K562 (cell line): ENCODE data around the gene ARHGEF38. TPM values are rescaled to one million over a fixed set of nuclear protein-coding genes. Genes with fewer than 3 reads are reported as not detected.

Source experiments
- ATAC-seq: fragments of 200-7000 bp; cut with Tn5 transposase; 3 replicates; pipeline ENCODE4 v1.9.1; 2020; ENCODE audit warnings: moderate library complexity
- BruUV-seq: library from RNA; stranded (reverse); fragments of 400-500 nt; replicated peaks from 2 replicates; lab custom pipeline; 2021; lab: Mats Ljungman, UMichigan
- CTCF ChIA-PET: fragments of 300-600 bp; formaldehyde crosslinking; extraction: SDS; loops from one replicate; lab custom pipeline; 2021; ENCODE audit warnings: low intra/inter-chr PET ratio; lab: Yijun Ruan, JAX
- POLR2A ChIA-PET: fragments of 300-600, 350-650 bp; sonication (Branson Sonifier 250); formaldehyde crosslinking; extraction: SDS; loops from one replicate; lab custom pipeline; 2021; ENCODE audit warnings: antibody characterized with exemption, inconsistent platforms; lab: Yijun Ruan, JAX
- DNase-seq, 4 experiments: peaks; one replicate each; pipeline versions ENCODE4 v3.0.0 to v3.0.0-alpha.2; 2011 to 2018; ENCODE audit warnings: low spot score in 3 of 4, mixed read lengths in 3 of 4; ENCODE audit errors: extremely low read depth in 1 of 4
- FAIRE-seq: peaks from 2 replicates; lab custom pipeline; 2011; peaks lifted over from hg19 to GRCh38; lab: Jason Lieb, UNC
- H2AFZ ChIP-seq: 2 replicates; pipeline ENCODE4 v1.6.0; 2011; ENCODE audit warnings: low read depth, low read length, control low read depth, inconsistent platforms
- H3K27ac ChIP-seq: fragments of 200-600 bp; 3 replicates; pipeline ENCODE4 v1.8.0; 2011; ENCODE audit warnings: low read depth, mild to moderate bottlenecking, control low read depth, inconsistent platforms, low read length, moderate library complexity, mixed read lengths; ENCODE audit errors: extremely low read depth
- H3K27me3 ChIP-seq, 2 experiments: fragments of 300-600 bp in 1 of 2; 2 replicates in 1 of 2; 3 replicates in 1 of 2; pipeline versions ENCODE4 v1.6.0 to v1.8.0; 2011; ENCODE audit warnings: inconsistent platforms in 2 of 2, low read length in 2 of 2, mild to moderate bottlenecking in 1 of 2, mixed read lengths in 1 of 2, moderate library complexity in 1 of 2; ENCODE audit not compliant: control insufficient read depth in 2 of 2, insufficient read depth in 2 of 2
- H3K36me3 ChIP-seq: fragments of 300-600 bp; 3 replicates; pipeline ENCODE4 v1.8.0; 2011; ENCODE audit warnings: mild to moderate bottlenecking, low read length, inconsistent platforms; ENCODE audit not compliant: control insufficient read depth, insufficient read depth
- H3K4me1 ChIP-seq, 2 experiments: fragments of 200-600 bp in 1 of 2; replicated peaks in 1 of 2; 2 replicates in 1 of 2; 3 replicates in 1 of 2; pipeline versions ENCODE4 v1.5.1 to v1.8.0; 2011; ENCODE audit warnings: inconsistent platforms in 2 of 2, low read length in 2 of 2, mild to moderate bottlenecking in 1 of 2, mixed read lengths in 1 of 2, moderate library complexity in 1 of 2; ENCODE audit not compliant: control insufficient read depth in 2 of 2, insufficient read depth in 2 of 2
- H3K4me2 ChIP-seq: 2 replicates; pipeline ENCODE4 v1.6.1; 2011; ENCODE audit warnings: low read length, control low read depth, inconsistent platforms, mixed read lengths; ENCODE audit not compliant: insufficient read depth
- H3K4me3 ChIP-seq: fragments of 200-600 bp; sonication (generic), shearing (Covaris generic); 2 replicates; pipeline ENCODE4 v1.5.1; 2016; ENCODE audit warnings: control low read depth, inconsistent platforms
- H3K79me2 ChIP-seq: fragments of 200-600 bp; 3 replicates; pipeline ENCODE4 v1.8.0; 2011; ENCODE audit warnings: low read length, inconsistent platforms; ENCODE audit not compliant: control insufficient read depth, insufficient read depth
- H3K9ac ChIP-seq, 2 experiments: 2 replicates each; pipeline versions ENCODE4 v1.6.0 to v1.6.1; 2011; ENCODE audit warnings: low read depth in 2 of 2, low read length in 2 of 2, control low read depth in 1 of 2, inconsistent platforms in 1 of 2, mild to moderate bottlenecking in 1 of 2, mixed read lengths in 1 of 2; ENCODE audit not compliant: insufficient read depth in 1 of 2
- H3K9me1 ChIP-seq: one replicate; pipeline ENCODE4 v1.6.0; 2011; ENCODE audit warnings: inconsistent platforms, mild to moderate bottlenecking, low read length, moderate library complexity; ENCODE audit not compliant: control insufficient read depth, insufficient read depth
- H3K9me3 ChIP-seq: replicated peaks from 2 replicates; pipeline ENCODE4 v1.5.1; 2011; ENCODE audit warnings: low read depth, low read length, inconsistent platforms; ENCODE audit not compliant: control insufficient read depth, insufficient read depth
- H4K20me1 ChIP-seq: replicated peaks from 2 replicates; pipeline ENCODE4 v1.6.1; 2011; ENCODE audit warnings: low read length, inconsistent platforms, mixed read lengths; ENCODE audit not compliant: control insufficient read depth, insufficient read depth
- ARNT ChIP-seq, 2 experiments: fragments of 450-650 bp; IDR thresholded peaks; 2 replicates each; pipeline ENCODE4 v1.6.1; 2016; ENCODE audit warnings: mild to moderate bottlenecking in 1 of 2
- CBX1 ChIP-seq: sonication (generic); IDR thresholded peaks from 2 replicates; pipeline ENCODE4 v1.6.1; 2016; ENCODE audit warnings: antibody characterized with exemption, low read depth, mild to moderate bottlenecking
- CSDE1 ChIP-seq, 2 experiments: fragments of 450-650 bp; IDR thresholded peaks; 2 replicates each; pipeline ENCODE4 v1.6.1; 2016; ENCODE audit warnings: mild to moderate bottlenecking in 1 of 2
- HDAC6 ChIP-seq: IDR thresholded peaks from 2 replicates; pipeline ENCODE4 v1.6.1; 2012; ENCODE audit warnings: low read depth, mild to moderate bottlenecking, control low read depth, inconsistent platforms, low read length, moderate library complexity
- KHSRP ChIP-seq: fragments of 450-650 bp; IDR thresholded peaks from 2 replicates; pipeline ENCODE4 v1.6.1; 2017
- LARP7 ChIP-seq: fragments of 450-650 bp; IDR thresholded peaks from 2 replicates; pipeline ENCODE4 v1.6.1; 2016
- MTA2 ChIP-seq: fragments of 450-650 bp; IDR thresholded peaks from 2 replicates; pipeline ENCODE4 v1.6.1; 2016; ENCODE audit warnings: low read depth
- NR3C1 ChIP-seq: sonication (generic); formaldehyde crosslinking; IDR thresholded peaks from 2 replicates; pipeline ENCODE4 v1.8.1; 2022; ENCODE audit warnings: missing genetic modification reagents
- POLR3A ChIP-seq: IDR thresholded peaks from 2 replicates; pipeline ENCODE4 v1.6.1; 2011; ENCODE audit warnings: borderline replicate concordance, mild to moderate bottlenecking, moderate library complexity; ENCODE audit not compliant: insufficient read length, insufficient read depth; ENCODE audit errors: extremely low read depth
- RB1 ChIP-seq: fragments of 450-650 bp; IDR thresholded peaks from 2 replicates; pipeline ENCODE4 v1.6.1; 2017; ENCODE audit warnings: low read depth, mild to moderate bottlenecking
- SMARCC2 ChIP-seq: fragments of 450-650 bp; IDR thresholded peaks from 2 replicates; pipeline ENCODE4 v1.6.1; 2017; ENCODE audit warnings: antibody characterized with exemption, moderate library complexity, mild to moderate bottlenecking, low read depth
- TGIF2 ChIP-seq: sonication (generic); formaldehyde crosslinking; IDR thresholded peaks from 2 replicates; pipeline ENCODE4 v1.8.1; 2022; ENCODE audit warnings: mild to moderate bottlenecking, missing genetic modification reagents, moderate library complexity
- ZNF121 ChIP-seq: sonication (generic); formaldehyde crosslinking; conservative IDR thresholded peaks from 2 replicates; pipeline ENCODE4 v1.8.0; 2022; ENCODE audit warnings: missing genetic modification reagents
- ZNF134 ChIP-seq: fragments of 250-450 bp; sonication (Bioruptor Pico); conservative IDR thresholded peaks from 2 replicates; pipeline ENCODE4 v1.4.0; 2020
- ZNF507 ChIP-seq: conservative IDR thresholded peaks from 2 replicates; pipeline ENCODE4 v1.6.1; 2017; ENCODE audit warnings: missing genetic modification characterization, missing compliant biosample characterization
- WGBS: fragments of 100-300 bp; shearing (Covaris generic); methylation state at CpG from one replicate; pipeline ENCODE4 v1.1.6; 2016; ENCODE audit warnings: low coverage, mixed read lengths; ENCODE audit not compliant: insufficient coverage; ENCODE audit errors: missing lambda C conversion rate; 5-methylcytosine and 5-hydroxymethylcytosine counted together
- in situ Hi-C: fragments of 300-500 bp; cut with MboI; formaldehyde crosslinking; loops from 4 replicates; pipeline ENCODE4 v1.15.0; 2018; ENCODE audit warnings: inconsistent platforms, mixed read lengths
- intact Hi-C: fragments of 100-400 bp; cut with micrococcal nuclease; formaldehyde crosslinking; loops from 2 replicates; pipeline ENCODE4 v1.14.2; 2022
- polyA plus RNA-seq, 8 experiments: library from polyadenylated mRNA; depleted of rRNA in 4 of 8; stranded (reverse) in 5 of 8; unstranded in 3 of 8; fragments of >200 nt; fragmentation: Nextera tagmentation in 2 of 8; fragmentation: Illumina TruSeq in 1 of 8; extraction: Ambion mirVana in 2 of 8; extraction: Trizol in 1 of 8; gene quantifications; 2 replicates each; pipeline versions ENCODE4 v1.2.1 to v1.2.3, GENCODE V29; 2011 to 2014; ENCODE audit warnings: inconsistent platforms in 1 of 8, missing spikeins in 1 of 8
- total RNA-seq, 7 experiments: library from RNA; depleted of rRNA in 6 of 7; stranded (reverse); fragments of >200 nt in 6 of 7; fragmentation: Illumina TruSeq in 2 of 7; extraction: Trizol in 2 of 7; gene quantifications; 2 replicates each; pipeline versions ENCODE4 v1.2.1 to v1.2.3, GENCODE V29; 2011 to 2021; ENCODE audit warnings: low replicate concordance in 1 of 7
- TF ChIP-seq, protein P1 (sequence below): fragments of 450-650 bp; formaldehyde crosslinking; conservative IDR thresholded peaks from 2 replicates; pipeline ENCODE4 v1.4.0; 2022; ENCODE audit warnings: mild to moderate bottlenecking, missing genetic modification characterization

The ARHGEF38 gene
- total and polyA plus RNA-seq, 9 of the 15 experiments (the other 6 are each of a cell fraction or from before 2014, with no cell fraction given), result 0.17 TPM; not detected in 8

GRCh38 chr4:105598787-105599186 lies 46.4 kb downstream of the ARHGEF38 start:
- Histone ChIP-seq H3K27ac (no peak overlapping the region), H3K4me3 (no peak overlapping the region), H3K4me1 (no peaks in the 10 kb centered on the region), H3K9me3 (no peaks in the 10 kb centered on the region), H4K20me1 (no peaks in the 10 kb centered on the region), H3K9me1 (no peaks in the 10 kb centered on the region), H3K4me2 (no peak overlapping the region), H3K27me3 (no peaks in the 10 kb centered on the region; a peak in 1 of 5 replicates), H3K79me2 (no peaks in the 10 kb centered on the region), H3K36me3 (no peaks in the 10 kb centered on the region), H2AFZ (no peak overlapping the region), H3K9ac (no peak overlapping the region)
- WGBS, result 0% methylated on average over 1 of the region's 1 CpG
- no peak for FAIRE-seq
- POLR2A ChIA-PET, result no interaction called here
- CTCF ChIA-PET, result no interaction called here
- intact Hi-C loops, result no loop called here
- BruUV-seq, result no TSS peak
- no peak for DNase-seq
- in situ Hi-C loops, result loop anchor here (25.0 kb wide), 1 partner anchor 589 kb away; no protein-coding TSS in a partner anchor
- no peak for ATAC-seq
- TF ChIP-seq ZNF507 (tag) (no peak), ARNT (IDR thresholded peaks at IDR 0.05) (no peak), CSDE1 (IDR thresholded peaks at IDR 0.05) (no peak), HDAC6 (no peak), MTA2 (no peak), KHSRP (no peak), POLR3A (no peak), RB1 (no peak), LARP7 (no peak), CBX1 (no peak), SMARCC2 (no peak), NR3C1 (CRISPR knock-in tag) (no peak), ZNF134 (CRISPR knock-in tag) (no peak), TGIF2 (CRISPR knock-in tag) (no peak), ZNF121 (no peak)
- TF ChIP-seq, protein P1, sequence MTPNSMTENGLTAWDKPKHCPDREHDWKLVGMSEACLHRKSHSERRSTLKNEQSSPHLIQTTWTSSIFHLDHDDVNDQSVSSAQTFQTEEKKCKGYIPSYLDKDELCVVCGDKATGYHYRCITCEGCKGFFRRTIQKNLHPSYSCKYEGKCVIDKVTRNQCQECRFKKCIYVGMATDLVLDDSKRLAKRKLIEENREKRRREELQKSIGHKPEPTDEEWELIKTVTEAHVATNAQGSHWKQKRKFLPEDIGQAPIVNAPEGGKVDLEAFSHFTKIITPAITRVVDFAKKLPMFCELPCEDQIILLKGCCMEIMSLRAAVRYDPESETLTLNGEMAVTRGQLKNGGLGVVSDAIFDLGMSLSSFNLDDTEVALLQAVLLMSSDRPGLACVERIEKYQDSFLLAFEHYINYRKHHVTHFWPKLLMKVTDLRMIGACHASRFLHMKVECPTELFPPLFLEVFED (CRISPR knock-in tag), result no peak
- TF ChIP-seq, all 486 proteins: peak for 0
